Activated T-helper 2 cell treated with anti-CD3 and anti-CD28 coated beads, Interferon-gamma antibody, Interleukin-2, Interleukin-4, amounts not matched to agents 10 μg/mL and 5 μg/mL and 100 μg/mL, durations not matched to agents 14 hours and 24 hours and 36 hours (primary cell): ENCODE results near the gene PPFIBP1. TPM values are rescaled to one million over a fixed set of nuclear protein-coding genes. Genes with fewer than 3 reads are reported as not detected.
"Not testable (repeated sequence)": the region's sequence is repeated elsewhere in the genome, so short reads cannot be mapped to it uniquely, and the experiment has no call there.

ENCODE experiments used
- DNase-seq: peaks from one replicate; pipeline ENCODE4 v3.0.0; 2021; ENCODE audit warnings: low spot score
- H3K27ac Mint-ChIP-seq: one replicate; pipeline ENCODE4 v1.8.0; 2021; ENCODE audit warnings: mixed read lengths
- H3K27me3 Mint-ChIP-seq: one replicate; pipeline ENCODE4 v1.8.0; 2021; ENCODE audit warnings: low read depth, mixed read lengths
- H3K36me3 Mint-ChIP-seq: one replicate; pipeline ENCODE4 v1.8.0; 2021; ENCODE audit warnings: low read depth, mixed read lengths
- H3K4me1 Mint-ChIP-seq: one replicate; pipeline ENCODE4 v1.8.0; 2021; ENCODE audit warnings: low read depth, mixed read lengths
- H3K4me3 Mint-ChIP-seq: one replicate; pipeline ENCODE4 v1.8.0; 2021; ENCODE audit warnings: low read depth, mild to moderate bottlenecking, moderate library complexity, mixed read lengths
- H3K9me3 Mint-ChIP-seq: one replicate; pipeline ENCODE4 v1.8.0; 2021; ENCODE audit warnings: mixed read lengths
- intact Hi-C: fragments of 100-400 bp; cut with micrococcal nuclease; formaldehyde crosslinking; loops from one replicate; pipeline ENCODE4 v1.15.1; 2023
- total RNA-seq: library from RNA; stranded (reverse); gene quantifications from 2 replicates; pipeline ENCODE4 v1.2.3, GENCODE V29; 2022

The PPFIBP1 gene
- total RNA-seq, 1 donor from 2014 or later, result 74.1 TPM

- Mint-ChIP-seq H3K4me1 (peaks cover 10% of the 10 kb centered on the region), H3K4me3 (no peak overlapping the region), H3K27me3 (peaks cover 42% of the 10 kb centered on the region), H3K27ac (no peak overlapping the region), H3K9me3 (no peaks in the 10 kb centered on the region), H3K36me3 (no peaks in the 10 kb centered on the region)
- DNase-seq, result no peak
- intact Hi-C loops, result no loop called here
Observed at GRCh38 chr12:27566159-27566558, 42.2 kb downstream of the PPFIBP1 start.

- Mint-ChIP-seq H3K9me3 (no peaks in the 10 kb centered on the region), H3K4me3 (no peak overlapping the region), H3K36me3 (no peaks in the 10 kb centered on the region), H3K4me1 (peaks cover 10% of the 10 kb centered on the region), H3K27me3 (peaks cover 38% of the 10 kb centered on the region), H3K27ac (no peak overlapping the region)
- intact Hi-C loops, result no loop called here
- no peak for DNase-seq
Observed at GRCh38 chr12:27566626-27567025, 42.6 kb downstream of the PPFIBP1 start.

GRCh38 chr12:27571463-27571862 lies 47.5 kb downstream of the PPFIBP1 start:
- Mint-ChIP-seq H3K4me3 (no peak overlapping the region), H3K4me1 (peaks cover 16% of the 10 kb centered on the region), H3K9me3 (no peaks in the 10 kb centered on the region), H3K27ac (no peak overlapping the region), H3K36me3 (no peaks in the 10 kb centered on the region), H3K27me3 (peaks cover 20% of the 10 kb centered on the region)
- no peak for DNase-seq
- intact Hi-C loops, result no loop called here

- no peak overlapping the region for H3K4me3 Mint-ChIP-seq
- H3K4me1 Mint-ChIP-seq, result peaks cover 16% of the 10 kb centered on the region
- intact Hi-C loops, result no loop called here
- no peak for DNase-seq
- H3K27ac Mint-ChIP-seq, result no peak overlapping the region
- peaks cover 14% of the 10 kb centered on the region for H3K27me3 Mint-ChIP-seq
- no peaks in the 10 kb centered on the region for H3K9me3 Mint-ChIP-seq
- H3K36me3 Mint-ChIP-seq, result peaks cover 2% of the 10 kb centered on the region
Observed at GRCh38 chr12:27572486-27573255, 48.7 kb downstream of the PPFIBP1 start.

GRCh38 chr12:27573972-27574371 lies 50.0 kb downstream of the PPFIBP1 start:
- H3K4me1 Mint-ChIP-seq, result peaks cover 15% of the 10 kb centered on the region
- no peak for DNase-seq
- H3K27me3 Mint-ChIP-seq, result peaks cover 5% of the 10 kb centered on the region
- no peaks in the 10 kb centered on the region for H3K9me3 Mint-ChIP-seq
- no peak overlapping the region for H3K4me3 Mint-ChIP-seq
- peaks cover 10% of the 10 kb centered on the region for H3K36me3 Mint-ChIP-seq
- no peak overlapping the region for H3K27ac Mint-ChIP-seq
- intact Hi-C loops, result no loop called here

- Mint-ChIP-seq H3K9me3 (no peaks in the 10 kb centered on the region), H3K4me1 (peaks cover 18% of the 10 kb centered on the region), H3K4me3 (no peak overlapping the region), H3K27me3 (peaks cover 2% of the 10 kb centered on the region), H3K27ac (no peak overlapping the region), H3K36me3 (peaks cover 16% of the 10 kb centered on the region)
- intact Hi-C loops, result no loop called here
- no peak for DNase-seq
Observed at GRCh38 chr12:27575090-27575761, 51.2 kb downstream of the PPFIBP1 start.

- peaks cover 18% of the 10 kb centered on the region for H3K4me1 Mint-ChIP-seq
- no peaks in the 10 kb centered on the region for H3K9me3 Mint-ChIP-seq
- DNase-seq, result no peak
- intact Hi-C loops, result no loop called here
- H3K36me3 Mint-ChIP-seq, result peaks cover 16% of the 10 kb centered on the region
- peaks cover 2% of the 10 kb centered on the region for H3K27me3 Mint-ChIP-seq
- H3K4me3 Mint-ChIP-seq, result no peak overlapping the region
- H3K27ac Mint-ChIP-seq, result no peak overlapping the region
Observed at GRCh38 chr12:27575762-27576118, 51.7 kb downstream of the PPFIBP1 start.

- H3K4me1 Mint-ChIP-seq, result peaks cover 22% of the 10 kb centered on the region
- DNase-seq, result no peak
- no peak overlapping the region for H3K4me3 Mint-ChIP-seq
- H3K27me3 Mint-ChIP-seq, result peaks cover 1% of the 10 kb centered on the region
- intact Hi-C loops, result no loop called here
- no peak overlapping the region for H3K27ac Mint-ChIP-seq
- H3K36me3 Mint-ChIP-seq, result peaks cover 16% of the 10 kb centered on the region
- no peaks in the 10 kb centered on the region for H3K9me3 Mint-ChIP-seq
Observed at GRCh38 chr12:27576667-27577347, 52.8 kb downstream of the PPFIBP1 start.

GRCh38 chr12:27577688-27578087 lies 53.7 kb downstream of the PPFIBP1 start:
- no peaks in the 10 kb centered on the region for H3K9me3 Mint-ChIP-seq
- H3K27me3 Mint-ChIP-seq, result peaks cover 1% of the 10 kb centered on the region
- no peak overlapping the region for H3K27ac Mint-ChIP-seq
- intact Hi-C loops, result no loop called here
- DNase-seq, result no peak
- peaks cover 24% of the 10 kb centered on the region for H3K4me1 Mint-ChIP-seq
- peaks cover 16% of the 10 kb centered on the region for H3K36me3 Mint-ChIP-seq
- no peak overlapping the region for H3K4me3 Mint-ChIP-seq

- Mint-ChIP-seq H3K27ac (no peak overlapping the region), H3K4me1 (peaks cover 18% of the 10 kb centered on the region), H3K36me3 (peaks cover 16% of the 10 kb centered on the region), H3K9me3 (no peaks in the 10 kb centered on the region), H3K4me3 (no peak overlapping the region), H3K27me3 (peaks cover 1% of the 10 kb centered on the region)
- intact Hi-C loops, result no loop called here
- DNase-seq, result no peak
Observed at GRCh38 chr12:27578689-27579372, 54.8 kb downstream of the PPFIBP1 start.

- Mint-ChIP-seq H3K27me3 (peaks cover 1% of the 10 kb centered on the region), H3K27ac (no peak overlapping the region), H3K4me3 (no peak overlapping the region), H3K4me1 (peaks cover 15% of the 10 kb centered on the region), H3K9me3 (no peaks in the 10 kb centered on the region), H3K36me3 (peaks cover 16% of the 10 kb centered on the region)
- intact Hi-C loops, result no loop called here
- DNase-seq, result no peak
Observed at GRCh38 chr12:27580561-27581330, 56.7 kb downstream of the PPFIBP1 start.

GRCh38 chr12:27581331-27581671 lies 57.3 kb downstream of the PPFIBP1 start:
- H3K27ac Mint-ChIP-seq, H3K4me3 Mint-ChIP-seq, DNase-seq, H3K27me3 Mint-ChIP-seq, intact Hi-C loops, H3K9me3 Mint-ChIP-seq: not testable (repeated sequence)
- Mint-ChIP-seq H3K36me3 (peaks cover 16% of the 10 kb centered on the region), H3K4me1 (peaks cover 15% of the 10 kb centered on the region)
